Thyroid gland (tissue), 4 donors: Measurements from ENCODE around the gene NEK3. TPM values are rescaled to one million over a fixed set of nuclear protein-coding genes. Genes with fewer than 3 reads are reported as not detected.

ENCODE experiments used
- DNase-seq, 2 donors: peaks; one replicate each; pipeline ENCODE4 v3.0.0-alpha.2; 2019
- H3K27ac ChIP-seq, 3 donors: fragments of 200-600 bp; sonication (generic); 1 replicate in 2 of 3; 2 replicates in 1 of 3; pipeline ENCODE4 v1.5.1; 2016 to 2019; ENCODE audit warnings: mild to moderate bottlenecking in 1 of 3, moderate library complexity in 1 of 3
- H3K27me3 ChIP-seq: fragments of 200-600 bp; sonication (generic); one replicate; pipeline ENCODE4 v1.5.1; 2019
- H3K36me3 ChIP-seq, 2 donors: fragments of 200-600 bp; sonication (generic); one replicate each; pipeline ENCODE4 v1.5.1; 2016 to 2019
- H3K4me1 ChIP-seq, 2 donors: fragments of 200-600 bp; sonication (generic); one replicate each; pipeline ENCODE4 v1.5.1; 2017 to 2019
- H3K4me3 ChIP-seq, 3 donors: fragments of 200-600 bp; sonication (generic); replicated peaks in 1 of 3; 1 replicate in 2 of 3; 2 replicates in 1 of 3; pipeline ENCODE4 v1.5.1; 2016; ENCODE audit warnings: mild to moderate bottlenecking in 1 of 3
- H3K9me3 ChIP-seq: fragments of 200-600 bp; sonication (generic); one replicate; pipeline ENCODE4 v1.5.1; 2017
- CTCF ChIP-seq, 6 experiments: fragments of 200-600 bp in 3 of 6; fragments of 450-650 bp in 3 of 6; sonication (generic) in 3 of 6; IDR thresholded peaks; one replicate each; pipeline ENCODE4 v1.5.1; 2016 to 2019; ENCODE audit warnings: antibody characterized with exemption in 6 of 6, mild to moderate bottlenecking in 2 of 6, inconsistent platforms in 1 of 6, moderate library complexity in 1 of 6
- POLR2A ChIP-seq, 2 donors: fragments of 450-650 bp; IDR thresholded peaks; one replicate each; pipeline ENCODE4 v1.6.1; 2017; ENCODE audit warnings: antibody characterized with exemption in 2 of 2, mild to moderate bottlenecking in 2 of 2, moderate library complexity in 1 of 2
- WGBS, 2 donors: methylation state at CpG; one replicate each; pipeline ENCODE4 v1.1.5; 2017; 5-methylcytosine and 5-hydroxymethylcytosine counted together
- intact Hi-C: fragments of 100-400 bp; cut with DNase I; formaldehyde crosslinking; loops from one replicate; pipeline ENCODE4 v1.15.1; 2023
- total RNA-seq, 4 donors: library from RNA; depleted of rRNA; stranded (reverse); fragments of >200 nt; gene quantifications; one replicate each; pipeline ENCODE4 v1.2.3, GENCODE V29; 2016

The NEK3 gene
- total RNA-seq, 4 donors from 2014 or later: 5.7 to 14.8 (median 10.4) TPM

GRCh38 chr13:52161181-52161646 lies 1.8 kb upstream of the NEK3 start:
- Histone ChIP-seq H3K9me3 (no peaks in the 10 kb centered on the region), H3K27me3 (no peaks in the 10 kb centered on the region), H3K27ac (no peak overlapping the region), H3K36me3 (no peaks in the 10 kb centered on the region), H3K4me3 (no peak overlapping the region), H3K4me1 (peaks cover 2 to 5% of the 10 kb centered on the region in 2 donors)
- intact Hi-C loops: no loop called here
- 73 to 84% methylated on average over 3 of the region's 3 CpGs for WGBS, 2 donors
- TF ChIP-seq POLR2A (IDR thresholded peaks at IDR 0.05) (no peak), CTCF (IDR thresholded peaks at IDR 0.05) (no peak)
- no peak for DNase-seq

GRCh38 chr13:52160506-52160905 lies 1.1 kb upstream of the NEK3 start:
- no peak for DNase-seq
- Histone ChIP-seq H3K36me3 (no peaks in the 10 kb centered on the region), H3K4me1 (peaks cover 2 to 5% of the 10 kb centered on the region in 2 donors), H3K4me3 (no peak overlapping the region), H3K27ac (no peak overlapping the region), H3K27me3 (no peaks in the 10 kb centered on the region), H3K9me3 (no peaks in the 10 kb centered on the region)
- TF ChIP-seq POLR2A (IDR thresholded peaks at IDR 0.05) (no peak), CTCF (IDR thresholded peaks at IDR 0.05) (no peak)
- 91% methylated on average over 6 of the region's 6 CpGs for whole genome bisulfite sequencing, 2 donors
- intact Hi-C loops: no loop called here

- WGBS, 2 donors: 94 to 96% methylated on average over 6 of the region's 6 CpGs
- no peaks in the 10 kb centered on the region for H3K36me3 ChIP-seq
- H3K27ac ChIP-seq: no peak overlapping the region
- DNase-seq: no peak
- intact Hi-C loops: no loop called here
- TF ChIP-seq CTCF (IDR thresholded peaks at IDR 0.05): no peak
- TF ChIP-seq POLR2A (IDR thresholded peaks at IDR 0.05): no peak
- H3K27me3 ChIP-seq: no peaks in the 10 kb centered on the region
- H3K9me3 ChIP-seq: no peaks in the 10 kb centered on the region
- H3K4me1 ChIP-seq: peaks cover 2 to 5% of the 10 kb centered on the region in 2 donors
- no peak overlapping the region for H3K4me3 ChIP-seq
Observed at GRCh38 chr13:52160053-52160452, 656 bp upstream of the NEK3 start.

- H3K9me3 ChIP-seq: no peaks in the 10 kb centered on the region
- DNase-seq: peak; percentile 13 to 29
- intact Hi-C loops: no loop called here
- peaks cover 2 to 5% of the 10 kb centered on the region in 2 donors for H3K4me1 ChIP-seq
- peak overlapping the region; percentile 38 to 83 (median 41) for H3K4me3 ChIP-seq
- no peaks in the 10 kb centered on the region for H3K36me3 ChIP-seq
- H3K27me3 ChIP-seq: no peaks in the 10 kb centered on the region
- H3K27ac ChIP-seq: peak overlapping the region in 2 of 3 donors; percentile 85 to 87
- WGBS, 2 donors: 9 to 13% methylated on average over 17 of the region's 17 CpGs
- TF ChIP-seq CTCF (IDR thresholded peaks at IDR 0.05) (no peak), POLR2A (IDR thresholded peaks at IDR 0.05) (no peak)
Observed at GRCh38 chr13:52158629-52159158, 703 bp downstream of the NEK3 start.

- Histone ChIP-seq H3K4me3 (no peak overlapping the region), H3K27me3 (no peaks in the 10 kb centered on the region), H3K27ac (no peak overlapping the region), H3K9me3 (no peaks in the 10 kb centered on the region), H3K4me1 (peaks cover 2 to 5% of the 10 kb centered on the region in 2 donors), H3K36me3 (no peaks in the 10 kb centered on the region)
- WGBS, 2 donors: 61 to 76% methylated on average over 1 of the region's 1 CpG
- no peak for TF ChIP-seq CTCF (IDR thresholded peaks at IDR 0.05)
- no peak for TF ChIP-seq POLR2A (IDR thresholded peaks at IDR 0.05)
- intact Hi-C loops: no loop called here
- DNase-seq: no peak
Observed at GRCh38 chr13:52156724-52157261, 2.6 kb downstream of the NEK3 start.
